GM19193 (cell line): Measurements from ENCODE around the gene CYBA.

Source experiments
- POLR2A ChIP-seq: IDR thresholded peaks from 4 replicates; pipeline ENCODE4 v1.6.1; 2011; ENCODE audit not compliant: insufficient read depth, insufficient read length; ENCODE audit errors: extremely low read depth

The CYBA gene

GRCh38 chr16:88623858-88624257 is 27.0 kb downstream of the CYBA start:
- no peak for TF ChIP-seq POLR2A

GRCh38 chr16:88622866-88623265 is 28.0 kb downstream of the CYBA start:
- TF ChIP-seq POLR2A: no peak

- TF ChIP-seq POLR2A: no peak
Observed at GRCh38 chr16:88622125-88622524, 28.7 kb downstream of the CYBA start.

- no peak for TF ChIP-seq POLR2A
Observed at GRCh38 chr16:88619859-88620815, 30.7 kb downstream of the CYBA start.

GRCh38 chr16:88618956-88619667 is 31.7 kb downstream of the CYBA start:
- no peak for TF ChIP-seq POLR2A

- no peak for TF ChIP-seq POLR2A
Observed at GRCh38 chr16:88618182-88618955, 32.5 kb downstream of the CYBA start.

GRCh38 chr16:88617268-88618031 is 33.4 kb downstream of the CYBA start:
- no peak for TF ChIP-seq POLR2A

GRCh38 chr16:88616736-88617135 is 34.1 kb downstream of the CYBA start:
- TF ChIP-seq POLR2A: no peak

GRCh38 chr16:88616320-88616719 is 34.5 kb downstream of the CYBA start:
- no peak for TF ChIP-seq POLR2A

GRCh38 chr16:88614818-88615580 is 35.9 kb downstream of the CYBA start:
- TF ChIP-seq POLR2A: no peak

GRCh38 chr16:88613911-88614817 is 36.7 kb downstream of the CYBA start:
- no peak for TF ChIP-seq POLR2A

GRCh38 chr16:88613293-88613692 is 37.6 kb downstream of the CYBA start:
- TF ChIP-seq POLR2A: no peak

- no peak for TF ChIP-seq POLR2A
Observed at GRCh38 chr16:88610909-88611812, 39.7 kb downstream of the CYBA start.
